ENCODE data around the gene QSER1. TPM values are rescaled to one million over a fixed set of nuclear protein-coding genes. Genes with fewer than 3 reads are reported as not detected.

The QSER1 gene
- total and polyA plus RNA-seq, 9 of the 15 experiments (the other 6 are each of a cell fraction or from before 2014, with no cell fraction given): 5.8 to 33.6 (median 22.3) TPM

DNA sequence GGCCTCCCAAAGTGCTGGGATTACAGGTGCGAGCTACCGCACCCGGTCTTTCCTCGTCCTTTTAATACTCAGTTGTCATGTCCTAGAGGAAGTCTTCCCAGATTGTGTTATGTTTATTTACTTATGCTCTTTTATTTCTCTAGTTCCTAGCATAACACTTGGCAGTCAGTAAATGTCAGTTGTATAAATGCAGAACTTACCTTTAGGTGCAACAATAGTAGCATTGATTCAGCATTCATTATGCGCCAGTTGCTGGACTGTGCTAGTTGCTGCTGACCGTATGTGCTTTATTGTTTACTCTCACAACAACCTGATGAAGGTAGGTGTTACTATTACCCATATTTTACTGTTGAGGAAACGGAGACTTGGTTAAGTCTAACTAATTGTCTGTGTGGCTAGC is 20.8 kb downstream of the QSER1 start (continued):
- TF ChIP-seq MTF1 (CRISPR knock-in tag; IDR thresholded peaks at IDR 0.05; ENCODE audit: borderline replicate concordance) (no peak), TGIF2 (CRISPR knock-in tag; IDR thresholded peaks at IDR 0.05) (no peak), ZNF165 (CRISPR knock-in tag; IDR thresholded peaks at IDR 0.05; ENCODE audit: borderline replicate concordance) (no peak)

- no peak for DNase-seq (ENCODE audit: extremely low read depth in 1 of 4, low spot score in 3 of 4)
- no peak for TF ChIP-seq CREB3 (tag; conservative IDR thresholded peaks at IDR 0.05; ENCODE audit: low read depth)
- no peak for TF ChIP-seq KLF10 (CRISPR knock-in tag; IDR thresholded peaks at IDR 0.05)
- TF ChIP-seq, protein P1, sequence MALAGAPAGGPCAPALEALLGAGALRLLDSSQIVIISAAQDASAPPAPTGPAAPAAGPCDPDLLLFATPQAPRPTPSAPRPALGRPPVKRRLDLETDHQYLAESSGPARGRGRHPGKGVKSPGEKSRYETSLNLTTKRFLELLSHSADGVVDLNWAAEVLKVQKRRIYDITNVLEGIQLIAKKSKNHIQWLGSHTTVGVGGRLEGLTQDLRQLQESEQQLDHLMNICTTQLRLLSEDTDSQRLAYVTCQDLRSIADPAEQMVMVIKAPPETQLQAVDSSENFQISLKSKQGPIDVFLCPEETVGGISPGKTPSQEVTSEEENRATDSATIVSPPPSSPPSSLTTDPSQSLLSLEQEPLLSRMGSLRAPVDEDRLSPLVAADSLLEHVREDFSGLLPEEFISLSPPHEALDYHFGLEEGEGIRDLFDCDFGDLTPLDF (CRISPR knock-in tag; IDR thresholded peaks at IDR 0.05): no peak
- no peak for TF ChIP-seq FOXK2 (conservative IDR thresholded peaks at IDR 0.05 in 1 of 2, IDR thresholded peaks at IDR 0.05 in 1 of 2; ENCODE audit: low read depth in 2 of 2)
- H3K36me3 ChIP-seq (ENCODE audit: control insufficient read depth, insufficient read depth, low read length): peaks cover 19% of the 10 kb centered on the region
- no peaks in the 10 kb centered on the region; the same call in 1 of the 2 replicates for H4K20me1 ChIP-seq (replicated peaks; ENCODE audit: control insufficient read depth, insufficient read depth, low read length)
- no peak overlapping the region for H3K9ac ChIP-seq (ENCODE audit: insufficient read depth in 1 of 2, low read depth in 2 of 2, low read length in 2 of 2)
- H2AFZ ChIP-seq (ENCODE audit: low read depth, low read length): no peak overlapping the region
- BruUV-seq (replicated peaks): no TSS peak
- H3K4me2 ChIP-seq (ENCODE audit: insufficient read depth, low read length): no peak overlapping the region
- H3K9me3 ChIP-seq (replicated peaks; ENCODE audit: control insufficient read depth, insufficient read depth, low read depth, low read length): no peaks in the 10 kb centered on the region
- ChIA-PET POLR2A (no interaction called here), CTCF (ENCODE audit: low intra/inter-chr PET ratio) (no interaction called here)
- intact Hi-C loops (cut with micrococcal nuclease): no loop called here
- H3K9me1 ChIP-seq (ENCODE audit: control insufficient read depth, insufficient read depth, low read length): no peaks in the 10 kb centered on the region
- no peak overlapping the region for H3K4me3 ChIP-seq
- no peak for FAIRE-seq
- in situ Hi-C loops (cut with MboI): no loop called here
- H3K27ac ChIP-seq (ENCODE audit: extremely low read depth, low read depth, low read length): no peak overlapping the region
- H3K79me2 ChIP-seq (ENCODE audit: control insufficient read depth, insufficient read depth, low read length): peaks cover 91% of the 10 kb centered on the region
- 70% methylated on average over 1 of the region's 1 CpG for WGBS (ENCODE audit: insufficient coverage, low coverage, missing lambda C conversion rate)
- no peaks in the 10 kb centered on the region; a peak in 3 of 5 replicates for H3K4me1 ChIP-seq (replicated peaks in 1 of 2; ENCODE audit: control insufficient read depth in 2 of 2, insufficient read depth in 2 of 2, low read length in 2 of 2)
- no peak for ATAC-seq
- H3K27me3 ChIP-seq (ENCODE audit: control insufficient read depth in 2 of 2, insufficient read depth in 2 of 2, low read length in 2 of 2): no peaks in the 10 kb centered on the region
These were observed 23.8 kb downstream of the QSER1 start for GRCh38 chr11:32916361-32916760.
